ENCODE results near the gene TMCC1. TPM values are rescaled to one million over a fixed set of nuclear protein-coding genes. Genes with fewer than 3 reads are reported as not detected.

The TMCC1 gene
- total and polyA plus RNA-seq, 9 donors: 13.2 to 57.2 (median 42.4) TPM

DNA sequence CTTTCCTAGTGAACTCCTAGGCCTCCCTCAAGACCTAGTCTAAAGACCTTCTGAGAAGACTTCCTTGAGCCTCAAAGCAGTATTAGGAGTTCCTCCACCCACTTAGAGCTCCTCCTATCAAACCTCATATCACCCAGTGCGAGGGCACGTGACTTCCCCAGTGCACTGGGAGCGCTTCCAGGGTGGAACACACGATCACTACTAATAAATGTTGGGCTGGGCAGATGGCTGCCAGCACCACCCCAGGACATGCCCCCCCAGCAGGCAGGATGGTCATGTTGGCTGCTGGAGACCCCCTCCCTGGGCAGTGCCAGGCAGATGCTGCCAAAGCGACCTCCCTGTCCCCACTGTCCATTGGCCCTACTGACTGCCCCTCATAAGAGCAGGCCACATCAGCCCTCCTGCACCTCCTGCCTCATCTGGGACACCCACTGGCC, 278.6 kb downstream of the TMCC1 start:
- peak in 2 of 5 donors; percentile 17 to 30 for DNase-seq
- intact Hi-C loops (cut with DNase I): no loop called here
- Histone ChIP-seq H3K9me3 (no peaks in the 10 kb centered on the region), H3K36me3 (no peaks in the 10 kb centered on the region), H3K4me1 (ENCODE audit: insufficient read depth) (peaks cover 1% of the 10 kb centered on the region), H3K4me3 (no peak overlapping the region), H3K27ac (no peak overlapping the region), H3K27me3 (no peaks in the 10 kb centered on the region)
- WGBS, 3 donors: 59 to 76% (median 69%) methylated on average over 5 of the region's 5 CpGs
- TF ChIP-seq EP300 (IDR thresholded peaks at IDR 0.05) (no peak), POLR2A (IDR thresholded peaks at IDR 0.05) (no peak)
- TF ChIP-seq, protein P1, sequence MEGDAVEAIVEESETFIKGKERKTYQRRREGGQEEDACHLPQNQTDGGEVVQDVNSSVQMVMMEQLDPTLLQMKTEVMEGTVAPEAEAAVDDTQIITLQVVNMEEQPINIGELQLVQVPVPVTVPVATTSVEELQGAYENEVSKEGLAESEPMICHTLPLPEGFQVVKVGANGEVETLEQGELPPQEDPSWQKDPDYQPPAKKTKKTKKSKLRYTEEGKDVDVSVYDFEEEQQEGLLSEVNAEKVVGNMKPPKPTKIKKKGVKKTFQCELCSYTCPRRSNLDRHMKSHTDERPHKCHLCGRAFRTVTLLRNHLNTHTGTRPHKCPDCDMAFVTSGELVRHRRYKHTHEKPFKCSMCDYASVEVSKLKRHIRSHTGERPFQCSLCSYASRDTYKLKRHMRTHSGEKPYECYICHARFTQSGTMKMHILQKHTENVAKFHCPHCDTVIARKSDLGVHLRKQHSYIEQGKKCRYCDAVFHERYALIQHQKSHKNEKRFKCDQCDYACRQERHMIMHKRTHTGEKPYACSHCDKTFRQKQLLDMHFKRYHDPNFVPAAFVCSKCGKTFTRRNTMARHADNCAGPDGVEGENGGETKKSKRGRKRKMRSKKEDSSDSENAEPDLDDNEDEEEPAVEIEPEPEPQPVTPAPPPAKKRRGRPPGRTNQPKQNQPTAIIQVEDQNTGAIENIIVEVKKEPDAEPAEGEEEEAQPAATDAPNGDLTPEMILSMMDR (IDR thresholded peaks at IDR 0.05): no peak

DNA sequence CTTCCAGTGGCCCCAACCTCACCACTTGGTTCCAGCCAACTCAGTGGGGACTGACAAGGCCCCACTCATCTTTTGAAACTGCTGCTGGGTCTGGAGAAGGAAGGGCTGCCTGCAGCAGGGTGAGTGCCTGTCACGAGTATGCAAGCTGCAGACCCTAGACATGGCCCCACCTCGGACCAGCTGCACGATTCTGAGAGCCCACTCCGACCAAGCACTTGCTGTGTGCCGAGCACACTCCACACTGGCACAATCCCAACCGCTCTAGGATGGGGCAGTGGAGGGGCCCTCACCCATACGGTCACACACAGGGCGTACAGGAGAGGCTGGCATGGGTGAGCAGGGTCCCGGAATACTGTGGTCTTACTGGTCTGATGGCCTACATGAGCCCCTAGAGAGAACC, 279.1 kb downstream of the TMCC1 start:
- intact Hi-C loops (cut with DNase I): no loop called here
- WGBS, 3 donors: 88 to 93% (median 93%) methylated on average over 9 of the region's 9 CpGs
- H3K9me3 ChIP-seq: no peaks in the 10 kb centered on the region
- H3K27me3 ChIP-seq: no peaks in the 10 kb centered on the region
- no peak overlapping the region for H3K27ac ChIP-seq
- DNase-seq: peak in 1 of 5 donors; percentile 18
- H3K4me3 ChIP-seq: no peak overlapping the region
- H3K4me1 ChIP-seq (ENCODE audit: insufficient read depth): peaks cover under 1% of the 10 kb centered on the region
- no peak for TF ChIP-seq POLR2A (IDR thresholded peaks at IDR 0.05)
- TF ChIP-seq, protein P1 (IDR thresholded peaks at IDR 0.05): no peak
- TF ChIP-seq EP300 (IDR thresholded peaks at IDR 0.05): no peak
- H3K36me3 ChIP-seq: no peaks in the 10 kb centered on the region

DNA sequence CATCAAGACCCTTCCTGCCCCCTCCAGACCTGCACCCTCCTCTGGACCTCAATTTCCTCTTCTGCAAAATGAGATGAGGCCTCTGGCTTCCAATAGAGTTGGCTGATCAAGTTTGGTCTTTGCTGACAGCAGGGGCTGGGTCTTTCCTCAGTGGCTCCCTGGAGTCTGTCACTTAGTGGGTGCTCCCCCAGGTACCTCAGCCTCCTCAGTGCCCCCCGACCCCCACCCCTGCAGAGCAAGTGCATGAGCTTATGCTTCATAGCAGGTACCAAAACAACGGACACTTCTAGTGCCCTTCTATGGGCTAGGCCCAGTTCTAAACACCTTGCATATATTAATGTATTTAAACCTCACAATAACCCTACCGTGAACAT, 280.2 kb downstream of the TMCC1 start:
- no peak overlapping the region for H3K4me3 ChIP-seq
- intact Hi-C loops (cut with DNase I): no loop called here
- H3K27me3 ChIP-seq: no peaks in the 10 kb centered on the region
- H3K4me1 ChIP-seq (ENCODE audit: insufficient read depth): no peaks in the 10 kb centered on the region
- no peak overlapping the region for H3K27ac ChIP-seq
- no peaks in the 10 kb centered on the region for H3K36me3 ChIP-seq
- TF ChIP-seq POLR2A (IDR thresholded peaks at IDR 0.05) (no peak), EP300 (IDR thresholded peaks at IDR 0.05) (no peak)
- TF ChIP-seq, protein P1 (IDR thresholded peaks at IDR 0.05): no peak
- WGBS, 3 donors: 87 to 91% (median 90%) methylated on average over 3 of the region's 3 CpGs
- peak in 2 of 5 donors; percentile 11 to 18 for DNase-seq
- no peaks in the 10 kb centered on the region for H3K9me3 ChIP-seq

DNA sequence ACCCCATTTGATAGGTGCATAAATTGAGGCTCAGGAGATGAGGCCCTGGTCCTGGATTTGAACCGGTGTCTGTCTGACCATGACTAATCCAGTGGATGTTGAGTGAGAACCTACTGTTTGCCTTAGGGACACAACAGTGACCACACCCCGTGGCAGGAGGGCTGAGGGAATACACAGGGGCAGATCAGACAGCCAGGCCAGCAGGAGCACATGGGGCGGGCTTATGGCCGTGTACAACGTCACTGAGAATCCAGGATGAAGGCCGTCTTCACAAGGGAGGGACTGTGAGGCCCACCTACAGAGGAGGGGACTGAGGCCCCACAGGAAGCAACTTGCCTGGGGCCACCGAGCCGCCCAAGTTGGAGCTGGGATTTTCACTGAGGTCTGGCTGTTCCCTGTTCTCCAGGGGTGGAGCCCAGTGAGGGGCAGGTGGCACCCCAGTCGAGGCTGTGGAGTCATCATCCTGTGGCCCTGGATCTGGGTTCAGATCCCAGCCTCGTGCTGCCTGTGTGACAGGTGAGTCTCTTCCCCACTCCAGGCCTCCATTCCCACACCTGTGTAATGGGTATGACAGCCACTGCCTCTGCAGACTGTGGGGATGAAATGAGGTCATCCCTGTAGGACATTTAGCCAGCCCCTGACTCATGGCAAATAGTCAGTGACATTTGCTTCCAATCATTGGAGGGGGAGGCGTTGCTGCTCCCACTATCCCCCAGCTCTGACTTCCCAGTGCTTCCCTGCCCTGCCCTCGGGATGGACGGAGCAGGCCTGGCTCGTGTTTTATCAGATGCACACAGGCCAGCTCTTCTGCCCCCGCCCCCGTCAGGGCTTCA, 280.8 kb downstream of the TMCC1 start:
- TF ChIP-seq EP300 (IDR thresholded peaks at IDR 0.05) (no peak), POLR2A (IDR thresholded peaks at IDR 0.05) (no peak)
- TF ChIP-seq, protein P1 (IDR thresholded peaks at IDR 0.05): no peak
- 82 to 86% (median 83%) methylated on average over 16 of the region's 16 CpGs for WGBS, 3 donors
- Histone ChIP-seq H3K4me3 (no peak overlapping the region), H3K36me3 (no peaks in the 10 kb centered on the region), H3K4me1 (ENCODE audit: insufficient read depth) (no peaks in the 10 kb centered on the region), H3K27ac (no peak overlapping the region), H3K9me3 (no peaks in the 10 kb centered on the region), H3K27me3 (no peaks in the 10 kb centered on the region)
- DNase-seq: peak in 1 of 5 donors; percentile 10
- intact Hi-C loops (cut with DNase I): no loop called here
